Embryonic facial prominence (tissue), 1 donor: ENCODE data around the gene VWA5A.
"Not testable (repeated sequence)": the region's sequence is repeated elsewhere in the genome, so short reads cannot be mapped to it uniquely, and the experiment has no call there.

Experiments used
- DNase-seq: peaks from one replicate; pipeline ENCODE4 v3.0.0-alpha.2; 2016; ENCODE audit errors: extremely low spot score

The VWA5A gene

DNA sequence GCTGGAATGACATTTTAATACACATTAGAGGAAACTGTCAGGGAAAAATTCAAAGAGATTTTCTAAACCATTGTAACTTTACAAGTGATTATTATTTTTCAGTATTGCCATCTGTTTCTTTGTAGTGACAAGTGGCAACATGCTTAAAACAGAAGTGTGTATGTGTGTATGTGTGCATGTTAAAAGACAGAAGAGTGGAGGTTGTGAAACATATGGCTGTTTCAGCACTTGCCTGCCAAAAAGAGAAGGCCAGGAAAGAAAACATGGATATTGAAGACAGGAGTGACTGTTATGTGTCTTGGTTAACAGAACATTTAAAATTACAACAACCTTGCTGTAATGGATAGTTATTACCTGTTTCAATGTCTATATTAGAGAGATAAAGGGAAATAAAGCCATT, 24.3 kb upstream of the VWA5A start:
- DNase-seq = no peak

DNA sequence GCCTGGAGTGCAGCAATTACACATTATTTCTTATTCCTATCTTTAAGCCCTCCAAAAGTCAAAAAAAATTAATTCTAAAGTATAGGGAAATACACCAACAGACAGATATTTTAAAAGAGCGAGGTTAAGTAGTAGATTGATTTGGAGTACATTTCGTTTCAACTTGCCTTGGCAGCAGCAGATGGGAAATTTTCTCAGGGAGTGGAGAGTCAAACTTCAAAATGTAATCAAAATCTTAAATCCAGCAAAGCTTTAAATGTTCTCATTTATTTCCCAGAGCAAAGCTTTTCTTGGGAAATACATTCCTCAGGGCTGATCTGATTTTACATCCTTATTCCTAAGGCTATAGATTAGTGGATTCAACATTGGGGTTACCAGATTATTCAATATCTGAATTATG, 21.9 kb upstream of the VWA5A start:
- no peak for DNase-seq

DNA sequence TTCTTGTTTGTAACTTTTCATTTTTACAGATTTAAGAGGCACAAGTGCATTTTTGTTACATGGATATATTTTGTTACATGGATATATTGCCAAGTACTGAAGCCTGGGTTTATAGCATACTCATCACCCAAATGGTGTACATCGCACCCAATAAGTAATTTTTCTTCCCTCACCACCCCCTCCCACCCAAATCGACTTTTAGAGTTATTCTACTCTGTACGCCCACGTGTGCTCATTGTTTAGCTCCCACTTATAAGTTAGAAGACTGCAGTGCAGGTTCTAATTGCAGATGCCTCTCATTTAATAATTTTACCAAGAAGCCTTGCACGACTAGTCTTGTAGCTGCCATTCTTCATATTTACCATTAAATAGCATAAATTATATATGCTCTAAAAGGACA, 20.5 kb upstream of the VWA5A start:
- DNase-seq = no peak

DNA sequence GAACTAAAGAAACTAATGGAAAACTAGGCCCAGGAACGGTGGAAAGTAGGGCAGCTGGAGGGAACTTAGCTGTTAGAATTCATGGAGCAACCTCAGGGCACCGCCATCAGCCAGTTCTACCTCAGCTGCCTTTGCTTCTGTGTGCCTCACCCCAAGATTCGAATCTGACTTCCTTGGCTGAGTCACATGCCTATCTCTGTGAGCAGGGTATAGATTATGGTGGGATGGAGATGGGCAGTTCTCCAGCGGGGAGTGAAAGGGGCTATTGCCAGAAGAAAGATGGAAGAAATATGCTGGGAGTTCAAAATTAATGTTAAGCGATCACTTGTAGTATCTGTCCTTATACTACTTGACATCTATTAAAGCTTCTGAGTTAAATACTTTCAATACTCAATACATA, 18.9 kb upstream of the VWA5A start:
- no peak for DNase-seq

DNA sequence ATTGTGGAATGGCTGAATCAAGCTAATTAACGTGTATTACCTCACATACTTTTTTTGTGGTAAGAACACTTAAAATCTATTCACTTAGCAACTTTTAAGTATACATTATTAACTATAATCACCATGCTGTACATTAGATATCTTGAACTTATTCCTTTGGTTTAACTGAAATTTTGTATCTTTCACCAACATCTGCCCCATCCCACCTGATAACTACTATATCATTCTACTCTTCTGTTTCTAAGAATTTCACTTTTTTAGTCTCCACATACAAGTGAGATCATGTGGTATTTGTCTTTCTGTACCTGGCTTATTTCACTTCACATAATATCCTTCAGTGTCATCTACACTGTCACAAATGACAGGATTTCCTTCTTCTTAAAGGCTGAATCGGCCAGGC, 17.1 kb upstream of the VWA5A start:
- DNase-seq = no peak

DNA sequence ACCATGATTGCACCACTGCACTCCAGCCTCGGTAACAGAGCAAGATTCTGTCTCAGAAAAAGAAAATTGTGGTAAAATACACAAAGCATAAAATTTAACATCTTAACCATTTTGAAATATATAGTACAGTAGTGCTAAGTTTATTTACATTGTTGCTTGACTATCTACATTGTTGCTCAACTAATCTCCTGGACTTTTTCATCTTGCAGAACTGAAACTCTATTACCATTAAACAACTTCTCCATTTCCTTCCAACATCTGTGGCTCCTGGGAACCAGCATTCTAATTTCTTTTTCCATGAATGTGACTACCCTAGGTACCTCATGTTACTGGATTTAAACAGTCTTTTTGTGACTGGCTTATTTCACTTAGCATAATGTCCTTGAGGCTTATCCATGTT, 13.5 kb upstream of the VWA5A start:
- DNase-seq = no peak

DNA sequence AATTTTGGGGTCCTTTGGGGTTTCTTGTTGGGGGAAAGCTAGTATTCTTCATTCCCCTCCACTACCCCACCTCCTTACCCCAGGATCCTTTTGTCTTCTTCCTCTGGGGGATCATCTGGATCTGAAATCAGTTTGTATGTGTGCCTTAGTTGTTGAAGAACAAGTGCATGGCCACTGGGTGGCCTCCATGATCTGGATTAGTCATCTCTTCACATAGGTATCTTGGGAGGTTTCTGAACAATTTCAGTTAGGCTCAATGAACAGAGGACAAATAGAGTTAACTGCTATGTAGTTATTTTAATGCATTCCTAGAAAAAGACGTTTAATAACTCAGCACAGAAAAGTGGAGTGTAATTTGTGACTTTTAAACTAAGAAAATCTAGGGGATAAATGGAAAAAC, 7.1 kb upstream of the VWA5A start:
- DNase-seq = no peak

DNA sequence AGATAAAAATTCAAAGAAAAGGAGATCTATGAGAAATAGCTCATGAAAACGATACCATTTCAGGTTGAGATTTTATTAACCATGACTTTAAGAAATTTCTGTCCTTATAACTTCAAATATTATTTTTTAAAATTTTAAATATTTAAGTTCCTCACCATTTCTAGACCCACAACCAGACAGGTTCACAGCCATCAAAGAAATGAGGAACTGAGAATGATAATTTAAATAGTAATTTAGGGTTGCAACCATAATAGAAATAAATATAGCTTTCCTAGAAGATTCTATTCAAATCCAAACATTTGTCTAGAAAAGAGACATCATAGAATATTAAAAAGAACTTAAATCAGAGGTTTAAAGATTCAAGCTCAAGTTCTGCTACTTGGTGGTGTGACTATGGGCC, 5.9 kb upstream of the VWA5A start:
- DNase-seq = no peak

DNA sequence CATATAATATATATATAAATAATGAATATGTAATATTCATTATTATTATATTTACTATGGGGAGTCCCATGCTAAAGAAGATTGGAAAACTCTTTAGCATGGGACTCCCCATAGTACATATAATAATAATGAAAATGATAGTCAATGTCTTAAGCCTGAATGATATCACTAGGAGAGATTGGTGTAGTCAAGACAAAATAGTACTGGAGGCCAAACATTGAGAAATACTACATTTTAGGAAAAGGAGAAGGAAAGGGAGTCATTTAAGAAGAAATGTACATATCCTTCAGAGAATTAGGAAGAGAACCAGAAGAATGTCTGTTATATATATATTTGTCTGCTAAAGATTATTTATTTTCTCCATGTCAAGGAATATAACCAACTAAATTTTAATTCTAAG, 5.0 kb upstream of the VWA5A start:
- DNase-seq = no peak

DNA sequence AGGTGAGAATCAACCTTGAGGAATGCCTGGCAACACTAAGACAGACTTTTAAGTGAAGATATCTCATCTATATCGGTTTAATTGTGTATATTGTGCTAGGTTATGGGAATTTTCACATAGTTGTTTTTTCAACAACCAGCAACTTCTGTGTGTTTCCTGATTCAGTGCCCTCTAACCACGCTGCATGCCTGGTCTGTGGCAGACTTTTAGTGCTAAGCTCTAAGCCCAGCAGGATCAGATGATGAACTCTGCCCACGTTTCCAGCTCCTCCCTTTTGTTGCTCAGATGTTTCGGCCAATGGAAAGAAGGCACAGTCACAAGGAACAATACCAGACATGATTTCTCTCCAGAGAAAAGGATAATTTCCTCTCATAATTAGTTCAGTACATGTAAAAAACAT, 1.4 kb upstream of the VWA5A start:
- DNase-seq = no peak

DNA sequence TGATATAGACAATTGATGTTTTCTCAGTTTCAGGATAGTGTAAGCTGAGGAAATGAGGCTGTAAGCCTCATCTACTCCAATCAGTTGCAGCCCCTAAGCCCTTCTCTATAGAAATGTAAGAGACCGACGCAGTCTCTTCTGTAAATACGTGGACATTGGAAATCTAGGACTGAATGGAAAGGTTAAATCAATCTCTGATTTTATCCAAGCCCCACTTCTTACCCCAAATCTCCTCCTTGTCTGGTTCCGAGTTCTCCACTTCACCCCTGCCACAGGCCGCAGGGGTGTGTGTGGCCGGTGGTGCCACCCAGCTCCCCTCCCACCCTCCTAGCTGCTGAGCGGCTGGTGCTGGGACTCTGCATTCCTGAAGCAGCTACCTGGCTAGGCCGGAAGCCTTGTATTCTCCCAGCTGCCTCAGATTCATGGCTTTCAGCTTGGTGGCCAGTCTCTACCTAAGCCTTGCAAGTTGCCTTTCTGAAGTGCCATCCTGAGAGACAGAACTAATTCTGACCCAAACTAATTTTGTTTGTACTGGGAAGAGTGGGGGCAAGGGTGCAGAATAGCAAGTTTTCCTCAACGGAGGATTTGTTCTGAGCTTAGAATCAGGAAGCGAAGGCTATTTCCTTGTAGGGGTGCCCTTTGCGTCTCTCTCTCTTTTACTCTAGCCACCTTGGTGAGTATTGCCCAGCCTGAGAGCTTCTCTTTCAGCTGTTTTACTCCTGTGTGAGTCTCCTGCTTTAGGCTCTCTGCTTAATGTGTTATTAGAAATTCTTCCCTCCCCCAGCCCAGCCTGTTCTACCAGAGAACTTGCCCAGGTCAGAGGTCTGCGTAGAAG, 749 bp downstream of the VWA5A start:
- DNase-seq = no peak

DNA sequence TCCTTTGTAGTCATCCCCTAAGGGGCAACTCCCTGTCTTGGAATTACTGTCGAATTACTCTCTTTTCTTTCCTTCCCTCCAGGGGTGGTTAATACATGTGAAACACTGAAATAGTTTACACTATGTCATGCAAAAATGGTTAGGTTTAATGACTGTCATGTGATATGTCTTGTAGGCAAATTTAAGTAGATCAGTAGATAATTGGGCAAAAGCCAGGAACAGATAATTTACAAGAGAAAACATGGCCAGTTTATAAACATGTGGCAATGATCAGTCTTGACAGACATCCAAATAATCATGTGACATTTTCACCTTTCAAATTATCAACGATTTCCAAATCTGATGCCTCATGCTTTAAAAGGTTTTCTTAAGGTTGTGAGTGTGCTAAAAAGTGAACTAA, 3.9 kb downstream of the VWA5A start:
- DNase-seq = no peak

DNA sequence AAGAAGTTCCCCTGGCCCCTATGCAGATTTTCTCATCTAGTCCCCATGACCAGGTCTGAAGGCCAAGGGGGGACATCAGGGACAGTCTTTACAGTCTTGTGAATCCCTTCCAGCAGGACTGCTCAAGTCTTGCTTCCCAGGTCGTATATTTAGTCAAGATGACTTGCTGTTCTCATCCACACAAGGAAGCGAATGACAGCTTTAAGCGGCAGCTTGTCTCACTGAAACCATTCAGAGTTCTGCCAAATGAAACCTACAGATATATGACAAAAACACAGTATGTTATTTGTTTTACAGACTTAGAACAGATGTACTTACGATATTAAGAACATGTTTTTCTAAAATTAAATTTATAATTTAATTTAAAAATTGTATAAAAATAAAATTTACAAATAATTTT, 5.6 kb downstream of the VWA5A start:
- DNase-seq = no peak

DNA sequence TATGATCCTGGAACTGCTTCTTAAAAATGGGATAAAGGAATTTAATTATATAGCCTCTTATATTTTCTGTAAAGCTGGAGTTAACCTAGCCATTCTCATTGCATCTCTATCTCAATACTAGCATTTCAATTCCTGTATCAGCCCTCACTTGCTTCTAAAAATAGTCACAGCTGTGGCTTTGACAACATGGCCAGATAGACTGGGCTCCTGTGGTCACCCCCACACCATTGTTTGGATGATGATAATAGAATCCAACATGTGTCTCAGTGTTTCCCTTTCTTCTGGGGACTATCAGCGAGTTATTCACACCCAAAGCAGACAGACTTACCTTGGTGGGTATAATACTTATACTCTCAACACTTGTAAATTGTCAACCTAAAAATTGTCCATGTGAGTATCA, 6.9 kb downstream of the VWA5A start:
- no peak for DNase-seq

DNA sequence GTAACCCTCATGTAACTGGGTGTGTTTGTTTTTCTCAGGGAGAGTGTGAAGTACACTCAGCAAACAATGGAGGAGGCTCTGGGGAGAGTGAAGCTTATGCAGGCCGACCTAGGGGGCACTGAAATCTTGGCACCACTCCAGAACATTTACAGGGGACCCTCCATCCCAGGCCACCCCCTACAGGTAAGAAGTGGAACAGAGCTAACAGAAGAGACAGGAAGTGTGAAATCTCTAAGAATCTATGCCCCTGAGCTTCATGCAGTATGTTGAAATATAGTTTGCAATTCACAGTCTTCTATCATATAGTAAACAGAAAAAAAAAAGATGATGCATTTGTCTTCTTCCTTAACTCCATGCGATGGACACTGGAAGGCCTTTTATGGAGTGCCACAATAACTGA, 8.4 kb downstream of the VWA5A start:
- DNase-seq = no peak

DNA sequence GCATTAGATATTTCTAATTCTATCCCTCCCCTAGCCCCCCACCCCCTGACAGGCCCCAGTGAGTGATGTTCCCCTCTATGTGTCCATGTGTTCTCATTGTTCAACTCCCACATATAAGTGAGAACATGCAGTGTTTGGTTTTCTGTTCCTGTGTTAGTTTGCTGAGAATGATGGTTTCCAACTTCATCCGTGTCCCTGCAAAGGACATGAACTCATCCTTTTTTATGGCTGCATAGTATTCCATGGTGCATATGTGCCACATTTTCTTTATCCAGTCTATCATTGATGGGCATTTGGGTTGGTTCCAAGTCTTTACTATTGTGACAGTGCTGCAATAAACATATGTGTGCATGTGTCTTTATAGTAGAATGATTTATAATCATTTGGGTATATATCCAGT, 11.9 kb downstream of the VWA5A start:
- not testable (repeated sequence) for DNase-seq

DNA sequence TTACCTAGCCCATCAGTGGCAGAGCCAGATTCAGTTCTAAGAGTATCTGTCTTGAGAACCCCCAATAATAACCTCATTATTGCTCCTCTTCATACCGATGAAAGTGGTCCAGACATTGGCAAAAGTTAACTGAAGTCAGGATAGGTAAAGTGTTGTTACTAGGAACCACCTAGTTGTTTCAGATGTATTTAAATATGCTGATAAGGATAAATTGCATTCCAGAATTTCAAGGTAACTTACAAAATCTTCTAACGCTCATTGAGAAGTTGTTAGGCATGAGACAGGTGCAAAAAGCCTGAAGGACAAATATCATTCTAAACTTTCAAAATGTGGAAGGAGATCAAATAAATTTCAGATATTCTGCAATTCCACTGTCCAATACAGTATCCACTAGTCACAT, 27.8 kb downstream of the VWA5A start:
- DNase-seq = no peak

DNA sequence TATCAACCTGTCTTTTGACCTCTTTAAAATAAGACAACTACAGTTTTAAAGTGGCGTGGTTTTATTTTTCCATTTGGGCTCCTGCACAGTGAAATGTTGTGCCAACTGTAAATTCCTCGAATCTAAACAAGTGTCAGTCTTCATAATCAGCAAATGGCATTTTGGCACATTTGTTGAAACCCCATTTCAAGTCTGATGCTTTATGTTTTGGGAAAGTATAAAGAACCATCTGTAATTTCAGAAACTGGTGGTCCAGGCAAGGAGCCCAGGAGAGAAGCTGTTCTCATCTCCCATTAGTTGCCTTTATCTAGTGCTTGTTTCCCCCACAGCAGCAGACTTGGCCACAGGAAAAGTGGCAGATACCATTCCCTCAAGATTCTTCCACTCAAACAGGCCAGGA, 32.7 kb downstream of the VWA5A start:
- DNase-seq = no peak

DNA sequence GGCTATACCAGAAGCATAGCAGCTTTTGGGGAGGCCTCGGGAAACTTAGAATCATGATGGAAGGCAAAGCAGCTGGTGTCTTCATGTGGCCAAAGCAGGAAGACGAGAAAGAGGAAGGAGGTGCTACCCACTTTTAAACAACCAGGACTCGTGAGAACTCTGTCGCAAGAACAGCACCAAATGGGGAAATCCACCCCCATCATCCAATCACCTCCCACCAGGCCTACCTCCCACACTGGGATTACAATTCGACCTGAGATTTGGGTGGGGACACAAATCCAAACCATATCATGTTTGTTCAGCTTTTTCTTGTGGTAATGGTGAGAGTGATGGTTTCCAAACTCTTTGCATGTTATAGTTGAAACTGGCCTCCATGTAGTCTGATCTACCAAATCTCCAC, 35.4 kb downstream of the VWA5A start:
- DNase-seq = no peak

DNA sequence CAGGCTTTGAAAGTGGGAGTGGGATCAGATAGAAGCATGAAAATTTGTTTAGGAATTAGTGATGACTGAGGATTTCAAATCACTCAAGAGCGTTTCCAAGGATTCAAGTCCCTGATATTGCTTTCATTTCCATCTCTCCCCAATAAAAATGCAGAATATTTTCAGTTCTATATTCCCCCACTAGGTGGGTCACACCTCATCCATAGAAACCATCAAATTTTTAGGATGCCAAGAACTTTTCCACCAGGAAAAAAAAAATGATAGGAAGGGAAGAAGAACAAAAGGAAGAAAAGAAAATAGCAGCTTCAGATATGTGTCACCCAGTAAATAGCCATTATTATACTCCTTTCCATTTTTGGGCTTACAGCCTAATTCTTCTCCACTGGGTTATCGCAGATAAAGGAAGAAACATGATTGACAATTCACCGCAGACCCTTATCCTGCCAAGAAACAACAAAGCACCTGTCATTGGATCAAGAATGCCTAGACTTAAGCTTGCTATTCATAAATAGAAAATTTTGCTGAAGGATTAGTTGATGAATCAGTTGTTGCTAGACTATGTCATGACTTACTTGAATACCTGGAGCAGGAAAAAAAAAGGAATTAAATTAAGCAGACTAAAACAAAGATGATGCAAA, 37.6 kb downstream of the VWA5A start:
- DNase-seq = no peak

DNA sequence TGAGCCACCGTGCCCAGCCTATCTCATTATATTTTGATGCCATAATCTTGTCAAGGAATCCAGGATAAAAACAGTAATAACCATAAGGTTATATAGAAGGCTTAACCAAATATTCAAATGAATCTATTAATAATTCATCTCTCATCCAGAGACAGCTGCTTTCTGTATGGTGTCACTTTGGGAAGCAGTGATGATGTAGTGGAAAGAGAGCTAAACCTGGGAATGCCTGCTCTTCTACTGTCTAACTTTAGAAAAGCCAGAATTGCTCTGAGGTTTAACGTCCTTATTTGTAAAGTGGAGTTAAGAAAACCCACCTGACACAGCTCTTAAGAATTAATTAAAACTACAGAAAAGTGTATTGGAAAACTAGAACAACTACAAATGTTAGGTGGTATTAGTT, 38.6 kb downstream of the VWA5A start:
- DNase-seq = no peak

DNA sequence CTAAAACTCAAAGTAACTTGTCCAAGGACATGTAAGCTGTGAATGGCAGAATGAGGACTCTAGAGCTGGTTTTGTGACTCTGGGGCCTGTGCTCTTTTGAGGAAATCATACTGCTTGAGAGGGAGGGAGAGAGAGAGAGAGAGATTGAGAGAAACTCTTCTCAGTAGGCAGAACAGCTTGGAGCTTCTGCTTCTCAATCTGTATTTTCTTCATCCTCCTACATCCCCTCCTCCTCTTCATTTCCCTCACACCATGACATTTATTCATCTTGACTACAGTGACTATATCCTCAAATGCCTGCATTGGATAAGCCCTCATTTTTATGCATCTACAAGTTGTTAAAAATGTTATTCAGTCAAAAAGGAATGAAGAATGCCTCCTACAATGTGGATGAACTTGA, 44.2 kb downstream of the VWA5A start:
- DNase-seq = no peak

DNA sequence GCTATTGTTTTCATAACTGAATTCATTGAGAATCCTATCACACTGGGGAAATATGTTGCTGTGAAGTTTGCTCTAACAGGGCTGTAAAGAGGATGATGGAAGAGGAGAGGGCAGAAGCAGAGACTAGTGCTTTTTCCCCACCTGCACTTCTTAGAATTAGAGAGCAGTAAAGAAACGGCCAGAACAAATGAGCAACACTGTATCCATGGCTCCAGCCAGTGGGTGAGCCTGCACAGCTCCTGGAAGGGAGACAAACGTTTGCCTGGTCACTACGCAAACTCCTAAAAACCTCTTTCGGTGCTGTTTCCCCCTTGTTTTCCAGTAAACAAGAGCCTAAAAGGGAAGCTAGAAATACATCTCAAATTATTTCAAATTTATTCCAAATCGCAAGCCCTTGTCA, 45.7 kb downstream of the VWA5A start:
- no peak for DNase-seq

DNA sequence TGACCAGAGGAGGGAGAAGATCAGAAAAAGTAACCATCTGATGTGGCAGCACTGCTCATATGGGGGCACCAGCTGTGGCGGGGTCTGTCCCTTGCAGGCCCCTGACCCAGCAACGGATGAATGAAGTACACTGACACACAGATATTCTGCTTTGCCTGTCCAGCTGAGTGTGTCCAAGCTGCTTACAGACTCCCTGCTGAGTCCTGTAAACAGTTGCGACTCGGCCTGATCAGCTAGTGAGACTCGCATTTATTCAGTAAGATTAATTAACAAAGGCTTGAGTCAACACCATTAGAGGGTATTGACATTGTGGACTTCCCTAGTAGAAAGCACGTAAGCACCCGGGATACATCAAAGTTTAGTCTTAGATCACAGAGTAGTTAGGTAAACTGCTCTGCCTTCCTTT, 52.6 kb downstream of the VWA5A start:
- DNase-seq = no peak
